Measurements from ENCODE around the gene ZNF75A. TPM values are rescaled to one million over a fixed set of nuclear protein-coding genes. Genes with fewer than 3 reads are reported as not detected.

The ZNF75A gene
- total and polyA plus RNA-seq, 2 of the 4 experiments (the other 2 are of a cell fraction), result 14.6 to 15.4 TPM

DNA sequence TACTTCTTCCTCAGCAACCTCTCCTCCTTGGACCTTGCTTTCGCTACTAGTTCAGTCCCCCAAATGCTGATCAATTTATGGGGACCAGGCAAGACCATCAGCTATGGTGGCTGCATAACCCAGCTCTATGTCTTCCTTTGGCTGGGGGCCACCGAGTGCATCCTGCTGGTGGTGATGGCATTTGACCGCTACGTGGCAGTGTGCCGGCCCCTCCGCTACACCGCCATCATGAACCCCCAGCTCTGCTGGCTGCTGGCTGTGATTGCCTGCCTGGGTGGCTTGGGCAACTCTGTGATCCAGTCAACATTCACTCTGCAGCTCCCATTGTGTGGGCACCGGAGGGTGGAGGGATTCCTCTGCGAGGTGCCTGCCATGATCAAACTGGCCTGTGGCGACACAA is 50.8 kb downstream of the ZNF75A start:
- H3K27ac ChIP-seq (ENCODE audit: insufficient read depth, low read length), result no peak overlapping the region
- no peak overlapping the region for H2BK5ac ChIP-seq (ENCODE audit: low read depth, low read length, poor library complexity, severe bottlenecking)
- ChIA-PET POLR2A (ENCODE audit: unreplicated experiment) (no interaction called here), CTCF (no interaction called here)
- H3K23ac ChIP-seq (ENCODE audit: low read depth, low read length), result no peak overlapping the region
- BruUV-seq (replicated peaks), result no TSS peak
- H2BK120ac ChIP-seq (ENCODE audit: low read depth, low read length), result no peak overlapping the region
- H3K36me3 ChIP-seq (ENCODE audit: control insufficient read depth, insufficient read depth, low read length), result no peaks in the 10 kb centered on the region
- H3K9me3 ChIP-seq (ENCODE audit: control insufficient read depth, insufficient read depth, low read length), result peaks cover 5% of the 10 kb centered on the region; the same call in 1 of the 2 replicates
- H3K9me1 ChIP-seq (ENCODE audit: insufficient read depth, low read length), result no peaks in the 10 kb centered on the region
- TF ChIP-seq BHLHE40 (IDR thresholded peaks at IDR 0.05; ENCODE audit: low read depth, low read length) (no peak), RAD21 (IDR thresholded peaks at IDR 0.05; ENCODE audit: low read length) (no peak), MXI1 (IDR thresholded peaks at IDR 0.05; ENCODE audit: borderline replicate concordance, low read depth, low read length) (no peak), CEBPB (IDR thresholded peaks at IDR 0.05; ENCODE audit: low read depth, low read length) (no peak), RCOR1 (IDR thresholded peaks at IDR 0.05; ENCODE audit: insufficient replicate concordance, low read length) (no peak), CHD1 (IDR thresholded peaks at IDR 0.05; ENCODE audit: low read depth, low read length) (no peak), MAZ (IDR thresholded peaks at IDR 0.05; ENCODE audit: borderline replicate concordance, low read depth, low read length) (no peak), FOS (IDR thresholded peaks at IDR 0.05; ENCODE audit: low read depth, low read length) (no peak), POLR2A (IDR thresholded peaks at IDR 0.05; ENCODE audit: low read depth, low read length) (no peak), NFE2L2 (IDR thresholded peaks at IDR 0.05; ENCODE audit: low read depth, low read length) (no peak), MAFK (IDR thresholded peaks at IDR 0.05; ENCODE audit: low read depth, low read length) (no peak), SMC3 (IDR thresholded peaks at IDR 0.05; ENCODE audit: low read depth, low read length) (no peak), RFX5 (IDR thresholded peaks at IDR 0.05; ENCODE audit: low read depth, low read length) (no peak)
- TF ChIP-seq, protein P1, sequence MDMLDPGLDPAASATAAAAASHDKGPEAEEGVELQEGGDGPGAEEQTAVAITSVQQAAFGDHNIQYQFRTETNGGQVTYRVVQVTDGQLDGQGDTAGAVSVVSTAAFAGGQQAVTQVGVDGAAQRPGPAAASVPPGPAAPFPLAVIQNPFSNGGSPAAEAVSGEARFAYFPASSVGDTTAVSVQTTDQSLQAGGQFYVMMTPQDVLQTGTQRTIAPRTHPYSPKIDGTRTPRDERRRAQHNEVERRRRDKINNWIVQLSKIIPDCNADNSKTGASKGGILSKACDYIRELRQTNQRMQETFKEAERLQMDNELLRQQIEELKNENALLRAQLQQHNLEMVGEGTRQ (IDR thresholded peaks at IDR 0.05; ENCODE audit: low read depth, low read length), result no peak
- TF ChIP-seq, protein P2, sequence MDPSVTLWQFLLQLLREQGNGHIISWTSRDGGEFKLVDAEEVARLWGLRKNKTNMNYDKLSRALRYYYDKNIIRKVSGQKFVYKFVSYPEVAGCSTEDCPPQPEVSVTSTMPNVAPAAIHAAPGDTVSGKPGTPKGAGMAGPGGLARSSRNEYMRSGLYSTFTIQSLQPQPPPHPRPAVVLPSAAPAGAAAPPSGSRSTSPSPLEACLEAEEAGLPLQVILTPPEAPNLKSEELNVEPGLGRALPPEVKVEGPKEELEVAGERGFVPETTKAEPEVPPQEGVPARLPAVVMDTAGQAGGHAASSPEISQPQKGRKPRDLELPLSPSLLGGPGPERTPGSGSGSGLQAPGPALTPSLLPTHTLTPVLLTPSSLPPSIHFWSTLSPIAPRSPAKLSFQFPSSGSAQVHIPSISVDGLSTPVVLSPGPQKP (IDR thresholded peaks at IDR 0.05; ENCODE audit: borderline replicate concordance, low read depth, low read length), result no peak
- H3K4me1 ChIP-seq (ENCODE audit: control insufficient read depth, insufficient read depth, low read length), result no peaks in the 10 kb centered on the region
- H4K8ac ChIP-seq (ENCODE audit: low read depth in 2 of 2, low read length in 2 of 2), result no peak overlapping the region
- no peak overlapping the region for H3K56ac ChIP-seq (ENCODE audit: extremely low read depth, insufficient read depth, low read length)
- H4K5ac ChIP-seq (ENCODE audit: low read depth, low read length), result no peak overlapping the region
- no peak overlapping the region for H2BK15ac ChIP-seq (ENCODE audit: low read depth, low read length)
- WGBS, 2 experiments (ENCODE audit: extremely low coverage in 2 of 2, insufficient read length in 1 of 2), result 65% methylated on average over 2 of the region's 10 CpGs; no CpG with 5 or more reads in 1 of the 2 experiments
- H4K91ac ChIP-seq (ENCODE audit: insufficient read depth, low read depth, low read length), result no peak overlapping the region
- no peak overlapping the region for H2AK5ac ChIP-seq (ENCODE audit: low read depth, low read length)
- dilution Hi-C loops (cut with HindIII; ENCODE audit: low sequenced_read_pairs, unreplicated experiment) (no loop called here), intact Hi-C loops (cut with micrococcal nuclease) (no loop called here), in situ Hi-C loops (cut with MboI; ENCODE audit: low sequenced_read_pairs) (no loop called here)
- no peak overlapping the region for H3K4me2 ChIP-seq (ENCODE audit: low read depth, low read length)
- H2AFZ ChIP-seq (replicated peaks; ENCODE audit: low read length, poor library complexity), result peak overlapping the region; percentile 4
- no peaks in the 10 kb centered on the region for H3K79me1 ChIP-seq (ENCODE audit: low read depth in 1 of 2, low read length in 2 of 2)
- no peaks in the 10 kb centered on the region for H4K20me1 ChIP-seq (ENCODE audit: insufficient read depth, low read length)
- no peak overlapping the region for H3K9ac ChIP-seq (ENCODE audit: low read depth, low read length)
- no peaks in the 10 kb centered on the region; the same call in 1 of the 2 replicates for H3K27me3 ChIP-seq (ENCODE audit: control insufficient read depth, insufficient read depth, low read length)
- DNase-seq, result no peak
- no peak overlapping the region for H3K18ac ChIP-seq (ENCODE audit: low read depth, low read length)
- no peak for ATAC-seq (ENCODE audit: low read depth)
- no peak overlapping the region for H3K4ac ChIP-seq (ENCODE audit: low read depth, low read length)
- H3K14ac ChIP-seq (replicated peaks; ENCODE audit: low read depth, low read length), result no peak overlapping the region
- no peak overlapping the region for H2AK9ac ChIP-seq (replicated peaks; ENCODE audit: low read depth, low read length, poor library complexity)
- no peak overlapping the region for H3K4me3 ChIP-seq (ENCODE audit: insufficient read depth, low read depth, low read length)
- no peak overlapping the region for H2BK20ac ChIP-seq (ENCODE audit: low read depth, low read length)

Measured in IMR-90 (cell line).